HPDE6-E6E7 (cell line): ENCODE measurements around the gene FAM168A.

Source experiments
- DNase-seq: peaks from one replicate; pipeline ENCODE4 v3.0.0; 2011; ENCODE audit warnings: missing footprints; ENCODE audit errors: extremely low spot score

Gene FAM168A

GRCh38 chr11:73426219-73426850, 171.6 kb downstream of the FAM168A start:
- no peak for DNase-seq

- no peak for DNase-seq
Measured at GRCh38 chr11:73425108-73425507, 172.8 kb downstream of the FAM168A start.

- no peak for DNase-seq
Measured at GRCh38 chr11:73423506-73423905, 174.4 kb downstream of the FAM168A start.

GRCh38 chr11:73422886-73423285, 175.0 kb downstream of the FAM168A start:
- no peak for DNase-seq

- DNase-seq, result no peak
Measured at GRCh38 chr11:73420136-73420535, 177.8 kb downstream of the FAM168A start.

GRCh38 chr11:73416786-73417185, 181.1 kb downstream of the FAM168A start:
- no peak for DNase-seq

- DNase-seq, result no peak
Measured at GRCh38 chr11:73415854-73416615, 181.9 kb downstream of the FAM168A start.

GRCh38 chr11:73414977-73415651, 182.8 kb downstream of the FAM168A start:
- DNase-seq, result no peak

- DNase-seq, result no peak
Measured at GRCh38 chr11:73413256-73413655, 184.7 kb downstream of the FAM168A start.

GRCh38 chr11:73412308-73412707, 185.6 kb downstream of the FAM168A start:
- no peak for DNase-seq

GRCh38 chr11:73411031-73411430, 186.9 kb downstream of the FAM168A start:
- DNase-seq, result no peak

GRCh38 chr11:73410627-73411026, 187.3 kb downstream of the FAM168A start:
- DNase-seq, result no peak

- DNase-seq, result no peak
Measured at GRCh38 chr11:73409431-73409830, 188.5 kb downstream of the FAM168A start.

GRCh38 chr11:73406619-73407018, 191.3 kb downstream of the FAM168A start:
- no peak for DNase-seq

GRCh38 chr11:73406131-73406530, 191.8 kb downstream of the FAM168A start:
- DNase-seq, result no peak

GRCh38 chr11:73405146-73405510, 192.8 kb downstream of the FAM168A start:
- no peak for DNase-seq

- DNase-seq, result no peak
Measured at GRCh38 chr11:73404506-73405145, 193.3 kb downstream of the FAM168A start.

GRCh38 chr11:73404048-73404447, 193.9 kb downstream of the FAM168A start:
- no peak for DNase-seq

- DNase-seq, result no peak
Measured at GRCh38 chr11:73403541-73403940, 194.4 kb downstream of the FAM168A start.

- DNase-seq, result no peak
Measured at GRCh38 chr11:73402834-73403185, 195.1 kb downstream of the FAM168A start.

- DNase-seq, result no peak
Measured at GRCh38 chr11:73401924-73402833, 195.7 kb downstream of the FAM168A start.
